Prostate gland (tissue), 2 donors: ENCODE measurements around the gene STK36.

Source experiments
- CTCF ChIP-seq, 4 experiments: fragments of 200-600 bp in 2 of 4; fragments of 450-650 bp in 2 of 4; sonication (generic) in 2 of 4; IDR thresholded peaks; 1 replicate in 3 of 4; 2 replicates in 1 of 4; pipeline ENCODE4 v1.5.1; 2016 to 2019; ENCODE audit warnings: antibody characterized with exemption in 4 of 4, mild to moderate bottlenecking in 2 of 4, moderate library complexity in 2 of 4
- POLR2AphosphoS5 ChIP-seq: sonication (generic); formaldehyde crosslinking; IDR thresholded peaks from one replicate; pipeline ENCODE4 v1.6.1; 2017; ENCODE audit warnings: antibody characterized with exemption

- TF ChIP-seq CTCF (IDR thresholded peaks at IDR 0.05) (no peak), POLR2AphosphoS5 (no peak)
Observed at GRCh38 chr2:218631837-218632236, 40.0 kb upstream of the STK36 start.
